GM11168 (cell line): ENCODE results near the gene VSIG8.

ENCODE experiments used
- in situ Hi-C: fragments of 300-500 bp; cut with MboI; formaldehyde crosslinking; loops from one replicate; pipeline ENCODE4 v1.12.0; 2022; ENCODE audit warnings: low sequenced_read_pairs; ENCODE audit not compliant: unreplicated experiment

Gene VSIG8

DNA sequence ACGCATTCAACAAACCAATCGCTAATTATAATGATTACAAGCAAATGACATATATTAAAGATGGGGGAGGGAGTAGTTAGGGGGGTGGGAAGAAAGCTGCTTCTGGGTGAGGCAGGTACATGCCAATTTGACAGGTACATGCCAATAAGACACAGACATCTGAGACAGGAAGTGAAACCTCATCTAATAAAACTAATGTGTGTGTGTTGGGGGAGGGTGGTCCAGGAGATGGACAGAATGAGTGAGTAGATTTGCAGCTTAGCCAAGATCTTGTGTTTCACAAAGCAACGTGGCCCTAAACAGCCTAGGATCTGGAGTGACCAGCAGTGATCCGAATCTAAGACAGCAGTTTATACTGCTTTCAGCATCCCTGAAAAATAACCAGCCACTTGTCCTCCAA lies 26.7 kb upstream of the VSIG8 start:
- in situ Hi-C loops: no loop called here

DNA sequence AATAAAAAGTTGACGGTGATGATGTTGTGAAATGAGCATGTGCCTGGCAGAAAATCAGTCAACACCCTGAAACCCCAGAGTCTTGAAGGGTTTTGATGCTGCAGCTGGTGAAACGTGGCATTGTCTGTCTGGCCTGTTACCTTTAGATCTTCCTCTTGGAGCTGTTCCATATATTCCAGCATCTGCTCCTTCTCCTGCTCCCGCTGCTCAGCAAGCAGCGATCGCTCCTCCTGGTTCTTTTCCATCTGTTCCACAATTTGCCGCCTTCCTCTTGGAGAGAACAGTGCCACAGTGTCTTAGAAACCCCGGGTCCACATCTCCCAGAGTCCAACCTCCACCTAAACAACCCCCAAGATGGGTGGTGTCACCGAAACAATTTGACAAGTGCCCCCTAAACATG lies 21.8 kb upstream of the VSIG8 start:
- in situ Hi-C loops: no loop called here

DNA sequence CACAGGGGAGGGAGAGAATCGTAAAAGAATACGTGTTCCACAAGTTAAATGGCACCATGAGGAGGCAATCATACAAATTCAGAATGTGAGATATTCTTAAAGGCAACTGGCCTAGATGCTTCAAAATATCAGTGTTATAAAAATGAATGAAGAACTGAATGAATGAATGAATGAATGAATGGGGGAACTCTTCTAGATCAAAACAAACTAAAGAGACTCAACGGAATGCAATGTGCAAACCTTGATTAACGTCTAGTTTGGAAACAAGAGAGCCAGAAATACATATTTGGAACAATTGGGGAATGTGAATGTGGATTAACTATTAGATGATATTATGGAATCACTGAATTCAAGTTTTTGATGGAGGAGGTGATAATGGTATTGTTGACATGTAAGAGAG lies 20.7 kb upstream of the VSIG8 start:
- in situ Hi-C loops: no loop called here

DNA sequence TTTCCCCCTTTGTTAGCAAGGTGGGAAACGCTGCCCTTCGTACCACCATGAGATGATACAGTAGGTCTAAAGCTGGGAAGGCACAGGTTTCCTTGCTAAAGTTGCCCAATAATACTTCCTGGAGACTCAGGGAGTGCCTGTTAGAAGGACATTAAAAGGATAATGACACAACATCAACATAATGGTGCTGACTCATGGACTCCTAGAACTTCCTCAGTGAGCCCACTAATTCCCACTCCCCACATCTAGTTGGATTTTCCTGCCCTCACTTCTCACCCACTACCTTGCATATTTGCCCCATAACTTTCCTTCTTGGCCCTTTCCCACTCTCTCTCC lies 20.0 kb upstream of the VSIG8 start:
- in situ Hi-C loops: no loop called here

DNA sequence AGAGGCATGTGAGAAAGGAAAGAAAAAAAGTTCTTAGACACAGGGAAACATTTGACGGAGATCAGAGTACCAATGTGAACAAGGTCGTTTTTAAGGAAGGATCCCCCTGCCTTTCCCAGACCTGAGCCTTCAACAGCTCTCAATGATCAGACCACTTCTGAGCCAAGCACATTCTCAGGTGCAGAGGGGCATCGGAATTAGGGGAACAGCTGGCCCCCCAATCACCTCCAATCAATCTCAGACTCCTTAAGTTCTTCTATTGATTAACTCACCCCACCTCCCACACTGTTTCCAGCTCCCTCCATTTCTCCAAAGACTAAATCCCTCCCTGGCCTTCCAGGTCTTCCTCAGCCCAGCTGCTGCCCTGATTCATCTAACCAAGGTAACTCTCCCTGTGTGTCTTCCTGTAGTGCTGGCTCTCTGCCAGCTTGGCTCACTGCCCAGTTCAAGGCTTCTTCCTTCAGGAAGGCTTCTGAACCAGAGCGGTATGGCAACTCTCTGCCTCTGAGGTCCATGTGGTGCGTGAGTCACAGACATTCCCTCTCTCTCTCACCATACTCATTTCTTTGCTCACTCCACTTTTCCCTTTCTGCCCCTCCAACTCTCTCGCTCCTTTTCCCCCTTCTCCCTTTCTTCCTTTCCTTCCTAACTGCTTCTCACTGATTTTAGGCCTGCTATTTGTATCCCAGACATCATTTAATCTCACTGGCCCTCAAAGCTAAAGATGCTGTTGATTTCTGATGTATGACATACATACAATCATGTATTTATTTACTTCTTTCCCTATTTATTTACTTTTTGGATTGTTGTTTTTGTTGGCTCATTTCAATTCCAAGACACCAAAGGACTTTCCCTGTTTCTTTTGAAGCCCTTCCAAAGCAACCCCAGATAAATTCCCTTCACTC lies 19.4 kb upstream of the VSIG8 start:
- in situ Hi-C loops: no loop called here

DNA sequence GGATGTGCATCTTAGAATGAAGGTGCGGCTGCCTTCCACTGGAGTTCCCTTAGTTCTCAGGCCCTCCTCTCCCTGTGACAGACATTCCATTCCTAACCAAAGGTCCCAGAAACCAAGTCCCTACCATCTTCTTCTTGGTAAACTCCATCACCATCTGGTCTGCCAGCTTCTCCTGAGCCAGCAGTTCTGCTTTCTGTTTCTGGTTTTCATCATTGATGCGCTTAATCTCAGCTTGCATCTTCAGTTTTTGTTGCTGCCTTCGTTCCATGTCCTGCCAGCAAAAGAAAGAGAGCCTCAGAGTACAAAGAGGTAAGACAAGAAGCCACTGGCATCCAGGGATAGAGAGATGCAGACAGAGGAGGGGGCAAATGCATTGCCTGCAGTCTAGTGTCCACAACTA lies 18.0 kb upstream of the VSIG8 start:
- in situ Hi-C loops: no loop called here

DNA sequence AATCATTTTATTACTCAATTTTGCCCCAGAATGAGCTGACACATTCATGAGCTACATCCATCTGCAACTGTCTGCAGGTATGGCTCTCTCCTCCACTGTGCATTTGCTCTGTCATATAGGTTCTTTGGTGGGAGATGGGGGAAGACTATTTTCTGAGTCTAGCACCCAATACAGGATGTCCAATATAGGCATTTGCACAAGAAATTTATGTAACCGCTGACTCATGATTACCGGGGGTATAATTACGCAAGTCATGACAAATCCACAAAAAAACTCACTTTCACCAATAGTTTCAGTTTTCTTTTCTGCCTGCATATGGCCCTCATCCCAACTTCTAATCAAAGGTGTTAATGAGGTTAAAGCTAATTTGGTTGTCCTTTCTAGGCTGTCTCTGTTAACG lies 17.5 kb upstream of the VSIG8 start:
- in situ Hi-C loops: no loop called here

DNA sequence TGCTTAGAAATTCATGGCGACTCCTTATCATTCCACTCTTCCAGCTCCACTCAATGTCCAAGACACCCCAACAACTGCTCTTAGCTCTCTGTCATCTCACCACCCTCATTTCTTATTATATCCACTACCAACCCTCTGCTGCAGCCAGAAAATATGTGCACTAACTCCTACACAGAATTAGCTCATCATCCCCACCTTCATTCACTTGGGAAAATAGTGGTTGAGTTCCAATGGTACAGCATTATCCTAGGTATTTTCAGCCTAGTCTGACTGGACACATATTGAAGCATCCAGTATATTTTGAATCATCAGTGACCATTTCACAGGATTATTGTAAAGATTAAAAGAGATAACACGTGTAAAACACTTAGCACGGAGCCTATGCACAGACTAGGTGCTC lies 16.7 kb upstream of the VSIG8 start:
- in situ Hi-C loops: no loop called here

DNA sequence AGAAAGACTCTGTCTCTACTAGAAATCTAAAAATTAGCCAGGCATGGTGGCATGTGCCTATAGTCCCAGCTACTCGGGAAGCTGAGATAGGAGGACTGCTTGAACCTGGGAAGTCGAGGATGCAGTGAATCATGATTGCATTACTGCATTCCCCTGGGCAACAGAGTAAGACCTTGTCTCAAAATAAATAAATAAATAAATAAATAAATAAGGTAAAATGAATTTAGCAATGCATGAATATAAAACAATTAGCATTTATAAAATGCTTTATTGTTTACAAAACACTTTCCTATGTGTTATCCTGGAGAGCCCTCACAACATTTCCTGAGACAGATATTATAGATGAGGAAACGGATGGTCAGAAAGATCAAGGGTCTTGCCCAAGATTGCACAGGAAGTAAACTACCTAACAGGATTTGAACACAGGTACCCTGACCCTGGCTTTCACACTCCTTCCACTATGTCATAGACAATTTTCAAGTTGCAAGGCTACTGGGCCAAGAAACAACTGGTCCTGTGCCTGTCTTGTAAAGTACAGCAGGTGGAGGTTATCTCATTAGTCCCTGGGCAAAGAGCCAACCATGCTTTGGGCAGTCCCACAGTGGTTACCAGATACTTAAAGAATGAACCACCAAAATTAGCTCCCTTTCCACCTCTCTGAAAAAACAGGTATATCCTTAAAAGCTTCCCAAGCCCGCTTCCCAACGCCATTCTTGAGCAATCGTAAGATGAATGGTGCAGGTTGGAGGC lies 15.4 kb upstream of the VSIG8 start:
- in situ Hi-C loops: no loop called here

DNA sequence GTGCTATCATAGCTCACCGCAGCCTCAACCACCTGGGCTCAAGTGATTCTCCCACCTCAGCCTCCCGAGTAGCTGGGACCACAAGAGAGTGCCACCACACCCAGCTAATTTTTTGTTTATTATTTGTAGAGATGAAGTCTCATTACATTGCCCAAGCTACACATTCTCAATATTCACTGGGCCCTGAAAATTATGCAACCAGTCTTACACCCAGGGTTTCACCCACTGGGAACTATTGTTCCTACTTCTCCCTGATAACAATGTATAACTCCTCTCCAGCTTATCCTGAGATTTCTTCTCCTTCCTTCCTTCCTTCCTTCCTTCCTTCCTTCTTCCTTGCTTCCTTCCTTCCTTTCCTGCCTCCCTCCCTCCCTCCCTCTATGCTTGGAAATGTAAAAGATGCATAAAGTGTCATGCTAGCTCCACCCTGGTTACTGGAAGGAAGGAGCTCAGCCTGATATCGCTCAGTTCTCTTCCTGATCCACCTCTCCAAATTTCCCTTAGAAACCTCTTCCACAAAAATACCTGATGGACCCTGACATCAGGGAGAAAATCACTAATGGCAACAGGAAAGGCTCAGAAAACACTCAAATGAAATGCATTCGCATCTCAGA lies 11.2 kb upstream of the VSIG8 start:
- in situ Hi-C loops: no loop called here

DNA sequence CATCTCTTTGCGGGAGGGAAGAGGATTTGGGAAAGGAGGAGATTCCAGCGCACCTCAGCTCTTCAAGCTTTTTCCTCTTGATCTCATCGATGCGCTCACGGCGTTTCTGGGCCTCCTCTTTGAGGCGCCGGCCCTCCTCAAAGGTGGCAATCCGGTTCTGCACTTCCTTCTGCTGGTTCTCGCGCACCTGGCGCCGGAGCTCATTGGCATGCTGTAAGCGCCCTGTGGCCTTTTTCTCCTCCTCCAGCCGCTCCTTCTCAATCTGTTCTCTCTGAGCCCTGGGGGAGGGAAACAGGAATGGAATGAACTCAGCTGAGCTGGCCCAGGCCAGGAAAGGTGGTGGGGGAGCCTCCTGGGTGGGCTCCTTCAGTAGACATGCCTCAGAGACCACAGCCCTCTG lies 10.4 kb upstream of the VSIG8 start:
- in situ Hi-C loops: no loop called here

DNA sequence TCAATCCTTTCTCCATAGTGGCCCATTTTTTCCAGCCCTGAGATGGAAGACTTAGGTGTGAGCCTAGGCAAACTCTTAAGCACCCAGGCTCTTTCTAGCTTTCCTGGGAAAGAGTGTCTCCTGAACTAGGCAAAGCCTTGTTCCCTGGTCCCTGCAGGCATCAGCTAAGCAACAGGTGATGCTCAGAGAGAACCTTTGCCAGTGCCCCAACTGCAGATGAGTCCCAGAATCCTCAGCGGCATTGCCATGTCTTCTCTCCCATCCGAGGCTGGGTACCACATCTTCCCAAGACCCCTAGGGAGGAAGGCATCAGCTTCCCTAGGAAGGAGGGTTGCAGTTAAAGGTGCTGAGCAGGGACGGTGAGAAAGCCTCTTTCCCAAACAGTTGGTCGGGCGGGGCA lies 8.2 kb upstream of the VSIG8 start:
- in situ Hi-C loops: no loop called here

DNA sequence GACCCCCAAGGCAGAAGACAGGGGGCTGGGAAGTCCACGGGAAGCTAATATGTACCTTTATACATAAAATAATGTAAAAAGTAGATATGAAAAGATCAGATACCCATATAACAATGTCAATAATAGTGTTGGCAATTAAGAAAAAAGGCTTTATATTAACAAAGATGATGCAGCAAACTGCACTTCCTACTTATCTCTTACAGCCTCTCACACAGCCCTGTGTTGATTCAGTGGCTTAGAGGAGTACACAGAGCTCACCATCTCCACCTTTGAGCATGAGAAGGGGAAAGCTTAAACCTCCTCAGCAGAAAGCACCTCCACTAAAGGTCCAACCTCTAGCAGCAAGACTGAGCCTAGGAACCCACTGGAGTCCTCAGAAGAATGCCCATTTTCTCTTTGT lies 7.2 kb upstream of the VSIG8 start:
- in situ Hi-C loops: no loop called here

DNA sequence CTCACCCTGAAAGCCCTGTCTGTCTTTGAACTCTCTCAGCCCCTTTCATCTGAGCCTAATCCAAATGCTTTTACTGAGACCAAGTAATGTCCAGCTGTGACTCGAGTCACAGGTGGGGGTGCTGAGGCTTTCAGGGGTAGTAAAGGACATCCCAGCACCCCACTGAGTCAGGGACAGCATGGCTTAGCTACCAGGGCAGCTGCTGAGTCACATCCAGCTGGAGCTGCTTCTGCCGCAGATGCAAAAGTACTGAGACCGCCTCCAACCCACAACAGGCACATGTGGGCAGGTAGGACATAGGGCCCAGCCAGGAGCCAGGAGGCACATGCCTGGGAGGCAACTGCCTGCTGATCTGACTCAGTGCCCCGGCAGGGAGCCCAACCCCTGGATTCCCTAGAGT lies 6.7 kb upstream of the VSIG8 start:
- in situ Hi-C loops: no loop called here

DNA sequence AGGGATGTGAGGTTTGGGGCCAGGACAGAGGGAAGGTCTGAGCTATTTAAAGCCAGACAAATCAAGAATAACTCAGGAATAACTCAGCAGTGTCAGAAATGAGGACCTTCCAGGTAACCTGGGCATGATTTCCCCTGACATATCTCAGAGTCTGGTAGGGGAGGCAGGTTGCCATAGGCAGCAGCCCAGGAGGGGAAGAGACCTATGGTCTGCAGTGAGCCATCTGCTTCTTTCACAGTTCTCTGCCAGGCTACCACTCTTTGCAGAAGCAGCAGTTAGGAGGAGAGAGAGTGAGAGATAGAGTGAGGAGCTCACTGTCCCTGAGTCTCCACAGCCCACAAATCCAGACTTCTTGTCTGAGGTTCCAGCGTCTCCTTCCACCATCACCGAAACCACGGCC lies 6.3 kb upstream of the VSIG8 start:
- in situ Hi-C loops: no loop called here

DNA sequence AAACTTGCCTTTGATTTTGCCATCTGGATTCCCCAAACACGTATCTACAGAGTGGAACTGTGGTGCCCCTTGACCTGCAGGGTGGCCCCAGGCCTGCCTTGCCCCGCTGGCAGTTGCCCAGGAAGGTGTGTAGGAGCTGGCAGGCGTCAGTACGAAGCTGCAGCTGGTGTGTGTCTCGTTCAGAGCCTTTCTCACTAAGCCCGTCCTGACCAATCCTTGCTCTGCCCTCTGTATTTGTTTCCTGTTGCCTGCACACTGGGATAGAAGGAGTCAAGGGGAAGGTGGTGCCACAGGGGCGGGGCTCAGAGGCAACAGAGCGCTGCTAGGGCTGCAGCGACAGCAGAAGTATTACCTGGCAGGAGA lies 5.2 kb upstream of the VSIG8 start:
- in situ Hi-C loops: no loop called here

DNA sequence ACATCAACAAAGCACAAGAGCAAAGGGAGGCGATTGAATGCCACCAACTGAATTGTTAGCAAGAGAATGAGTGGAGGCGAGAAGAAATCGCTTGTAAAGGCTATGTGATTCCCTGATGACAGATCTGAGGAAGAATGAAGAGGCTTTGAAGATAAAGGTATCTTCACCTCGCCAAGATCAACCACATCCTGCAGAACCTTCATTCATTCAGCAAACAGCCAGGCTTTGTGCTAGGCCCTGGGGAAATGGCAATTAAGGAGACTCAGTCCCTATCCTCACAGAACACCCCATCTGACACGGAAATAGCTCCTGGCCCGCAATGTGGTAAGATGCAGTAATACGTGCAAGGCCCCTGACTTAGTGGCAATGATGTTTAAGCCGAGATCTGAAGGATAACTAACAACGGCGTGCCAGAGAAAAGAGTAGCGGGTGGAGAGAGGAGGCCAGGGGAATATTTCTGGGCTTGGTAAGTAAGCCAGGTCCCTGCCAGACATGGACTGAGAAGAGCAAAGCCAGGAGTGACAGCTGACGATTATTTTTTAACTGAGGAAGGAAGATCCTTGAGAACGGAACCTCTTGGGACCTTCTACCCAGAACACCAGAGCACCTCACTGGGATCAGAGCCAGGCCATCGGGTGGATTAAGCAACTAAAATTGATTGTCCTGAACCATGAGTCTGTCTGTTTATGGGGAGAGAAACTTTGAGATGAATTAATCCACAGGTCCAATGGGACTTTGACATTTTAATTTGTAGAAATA lies 4.6 kb upstream of the VSIG8 start:
- in situ Hi-C loops: no loop called here

DNA sequence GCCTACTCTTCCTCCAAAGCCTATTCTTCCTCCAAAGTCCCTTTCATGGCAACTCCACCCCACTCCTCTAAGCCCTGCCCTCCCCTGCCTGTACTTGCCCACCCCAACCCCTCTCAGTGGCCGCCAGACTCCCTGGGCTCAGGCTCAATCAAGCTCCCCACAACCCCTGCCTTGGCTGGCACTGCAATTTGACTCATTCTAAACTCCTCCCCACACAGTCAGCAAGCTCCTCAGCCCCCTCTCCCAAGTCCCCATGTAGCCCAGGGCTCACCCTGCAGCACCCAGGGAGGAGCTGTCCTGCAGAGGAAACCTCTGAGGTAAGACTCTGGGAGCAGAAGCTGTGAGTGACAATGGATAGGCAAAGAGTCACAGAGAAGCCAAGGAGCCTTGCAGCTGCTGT lies 3.6 kb upstream of the VSIG8 start:
- in situ Hi-C loops: no loop called here

DNA sequence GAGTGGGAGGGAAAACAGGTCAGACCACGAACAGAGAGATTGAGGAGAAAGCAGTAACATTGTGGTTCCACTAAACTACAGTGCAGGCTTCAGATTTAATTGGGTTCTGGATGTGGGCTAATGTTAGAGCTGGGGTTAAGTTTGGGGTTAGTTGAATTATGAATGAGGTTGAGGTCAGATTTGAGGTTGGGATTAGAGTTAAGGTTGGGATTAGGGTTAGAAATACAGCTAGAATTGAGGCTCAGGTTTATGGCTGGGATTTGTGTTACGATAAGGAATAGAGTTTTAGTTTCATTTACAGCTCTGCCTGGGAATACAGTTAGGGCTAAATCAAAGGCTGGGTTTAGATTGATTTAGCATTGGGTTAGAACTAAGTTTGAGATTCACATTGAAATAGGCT lies 1.8 kb upstream of the VSIG8 start:
- in situ Hi-C loops: no loop called here

DNA sequence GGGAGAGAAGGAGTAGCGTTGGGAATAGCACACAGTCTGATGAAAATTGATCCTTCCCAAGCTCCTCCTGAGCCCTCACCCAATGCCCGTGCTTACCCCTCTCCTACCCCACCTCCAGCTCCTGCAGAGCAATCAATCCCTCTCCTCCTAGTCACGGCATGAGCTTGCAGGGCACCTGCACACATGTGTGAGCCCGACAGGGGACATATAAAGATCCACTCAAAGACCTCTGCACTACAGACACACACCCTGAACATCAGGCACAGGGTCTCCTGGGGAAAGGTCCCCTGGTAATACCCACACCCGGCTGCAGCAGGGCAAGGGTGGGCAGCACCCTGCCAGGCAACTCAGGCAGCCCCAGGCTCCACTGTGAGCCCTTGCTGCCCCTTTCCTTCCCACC lies 426 bp downstream of the VSIG8 start:
- in situ Hi-C loops: no loop called here

DNA sequence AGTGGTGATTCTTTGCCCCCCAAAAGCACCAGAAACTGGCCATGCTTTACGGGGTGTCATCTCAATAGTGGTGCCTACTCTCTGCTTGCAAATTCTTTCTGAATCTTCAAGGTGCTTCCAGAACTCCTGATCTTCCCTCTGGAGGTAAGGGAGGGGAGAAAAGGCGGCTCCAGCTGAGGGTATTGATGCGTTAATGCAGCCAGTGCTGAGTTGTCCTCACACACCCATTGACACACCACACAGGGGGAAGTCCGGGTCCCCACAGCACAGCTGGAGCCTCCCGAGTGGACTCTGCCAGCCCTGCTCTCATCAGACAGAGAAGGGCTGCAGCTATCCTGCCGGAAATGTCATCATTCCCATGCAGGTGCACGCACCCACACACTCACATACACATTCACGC lies 1.2 kb downstream of the VSIG8 start:
- in situ Hi-C loops: no loop called here
